ENCODE measurements around the gene PRDM10. TPM values are rescaled to one million over a fixed set of nuclear protein-coding genes. Genes with fewer than 3 reads are reported as not detected.

PRDM10 gene
- total RNA-seq, 2 experiments from 2014 or later: 15.8 to 16.2 TPM

Other genes starting within 250 kb of the PRDM10 start
- gene TMEM45B, start 187.0 kb downstream of the PRDM10 start, total RNA-seq: 1 to 10 TPM; 4.9 to 5.8 TPM
- gene NFRKB, start 107.3 kb downstream of the PRDM10 start, total RNA-seq: 10 to 100 TPM; 34.8 to 39.8 TPM
- 10 to 100 TPM; 49.2 to 53.4 TPM for gene APLP2, start 67.1 kb upstream of the PRDM10 start, total RNA-seq
- not detected for gene ST14, start 156.9 kb upstream of the PRDM10 start, total RNA-seq